NCI-H2107 treated with DMSO at 0.1 percent for 48 hours (cell line): ENCODE results near the gene DCUN1D1.
"Not testable (repeated sequence)": the region's sequence is repeated elsewhere in the genome, so short reads cannot be mapped to it uniquely, and the experiment has no call there.

ENCODE experiments used
- DNase-seq: peaks from one replicate; lab custom pipeline; 2025; ENCODE audit not compliant: unreplicated experiment; lab: John Stamatoyannopoulos, UW

DCUN1D1 gene

GRCh38 chr3:182980204-182981037 is at the start of gene DCUN1D1:
DCUN1D1 (minus strand) TSS chr3:182980538; CDS start chr3:182980489, 49 bp downstream.
- peak; percentile 78 for DNase-seq

- DNase-seq = no peak
These were observed 48.1 kb upstream of the DCUN1D1 start for GRCh38 chr3:183028416-183028815.

DNA sequence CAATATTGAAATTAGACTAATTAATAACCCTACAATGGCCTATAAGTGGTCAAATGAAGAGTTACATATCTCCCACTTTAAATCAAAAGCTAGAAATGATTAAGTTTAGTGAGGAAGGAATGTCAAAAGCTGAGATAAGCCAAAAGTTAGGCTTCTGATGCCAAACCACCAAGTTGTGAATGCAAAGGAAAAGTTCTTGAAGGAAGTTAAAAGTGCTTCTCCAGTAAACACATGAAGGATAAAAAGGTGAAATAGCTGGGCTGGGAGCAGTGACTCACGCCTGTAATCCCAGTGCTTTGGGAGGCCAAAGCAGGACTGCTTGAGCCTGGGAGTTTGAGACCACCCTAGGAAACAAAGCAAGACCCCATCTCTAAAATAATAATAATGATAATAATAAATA is 46.9 kb upstream of the DCUN1D1 start:
- DNase-seq = no peak

- no peak for DNase-seq
These were observed 42.7 kb upstream of the DCUN1D1 start for GRCh38 chr3:183022936-183023516.

- DNase-seq = no peak
These were observed 38.3 kb upstream of the DCUN1D1 start for GRCh38 chr3:183018421-183019192.

DNA sequence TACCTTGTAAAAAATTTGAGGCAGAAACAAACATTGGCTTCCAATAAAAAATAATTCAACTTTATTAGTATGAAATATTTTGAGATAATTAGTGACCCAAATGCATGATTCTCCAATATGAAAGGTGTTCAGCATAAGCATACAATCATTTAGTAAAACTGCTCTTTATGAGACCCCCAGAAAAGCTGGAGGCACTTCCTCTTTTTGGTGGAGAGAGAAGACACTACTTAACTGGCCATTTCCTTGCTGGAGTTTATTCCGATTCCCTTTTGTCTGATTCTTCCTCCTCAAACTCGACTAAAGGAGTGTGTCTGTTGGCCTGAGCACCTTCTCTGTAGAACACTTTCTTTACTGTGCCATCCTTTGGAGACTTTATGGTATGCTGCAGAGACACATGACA is 34.8 kb upstream of the DCUN1D1 start:
- no peak for DNase-seq

GRCh38 chr3:183013856-183014255 is 33.5 kb upstream of the DCUN1D1 start:
- no peak for DNase-seq

DNA sequence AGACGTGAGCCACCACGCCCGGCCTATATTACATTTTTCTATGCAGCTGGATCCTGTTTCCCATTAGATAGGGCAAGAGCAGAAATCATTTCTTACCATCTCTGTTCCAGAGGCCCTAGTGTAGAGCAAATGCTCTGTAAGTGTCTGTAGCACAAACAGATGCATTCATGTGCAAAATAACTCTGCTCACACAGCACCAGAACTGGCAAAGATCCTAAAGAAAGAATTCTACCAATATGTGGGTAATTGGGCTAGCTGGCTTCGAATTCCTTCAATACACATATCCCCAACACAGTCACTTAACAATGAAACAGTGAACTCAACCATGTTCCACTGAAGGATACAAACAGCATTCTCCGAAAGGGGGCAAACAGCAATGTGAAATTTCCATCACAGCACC is 32.7 kb upstream of the DCUN1D1 start:
- no peak for DNase-seq

- DNase-seq = no peak
These were observed 28.5 kb upstream of the DCUN1D1 start for GRCh38 chr3:183008800-183009199.

- DNase-seq = no peak
These were observed 28.0 kb upstream of the DCUN1D1 start for GRCh38 chr3:183008303-183008702.

DNA sequence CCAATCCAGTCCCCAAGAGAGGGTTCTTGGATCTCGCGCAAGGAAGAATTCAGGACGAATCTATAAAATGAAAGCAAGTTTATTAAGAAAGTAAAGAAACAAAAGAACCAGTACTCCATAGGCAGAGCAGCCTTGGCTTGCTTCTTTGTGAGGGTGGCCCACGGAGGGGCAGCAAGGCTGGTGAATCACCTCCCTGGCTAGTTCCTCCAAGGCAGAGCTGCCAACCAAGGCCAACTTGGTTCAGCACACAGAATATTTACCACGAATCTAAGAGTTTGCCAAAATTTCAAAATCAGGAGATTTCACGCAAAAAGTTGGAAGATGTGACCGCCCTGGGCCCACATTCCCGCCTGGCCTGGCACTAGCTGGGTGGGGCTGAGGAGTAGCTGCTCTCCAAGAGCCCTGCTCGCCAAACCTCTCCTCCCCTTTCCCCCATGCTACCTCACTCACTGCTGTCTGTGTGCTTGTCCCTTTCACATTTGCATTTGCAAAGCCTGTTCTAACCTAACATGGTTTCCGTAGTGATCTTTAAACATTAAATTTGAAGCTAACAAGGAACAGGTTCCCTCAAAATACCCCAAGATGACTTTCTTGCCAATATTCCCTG is 26.2 kb upstream of the DCUN1D1 start:
- no peak for DNase-seq

DNA sequence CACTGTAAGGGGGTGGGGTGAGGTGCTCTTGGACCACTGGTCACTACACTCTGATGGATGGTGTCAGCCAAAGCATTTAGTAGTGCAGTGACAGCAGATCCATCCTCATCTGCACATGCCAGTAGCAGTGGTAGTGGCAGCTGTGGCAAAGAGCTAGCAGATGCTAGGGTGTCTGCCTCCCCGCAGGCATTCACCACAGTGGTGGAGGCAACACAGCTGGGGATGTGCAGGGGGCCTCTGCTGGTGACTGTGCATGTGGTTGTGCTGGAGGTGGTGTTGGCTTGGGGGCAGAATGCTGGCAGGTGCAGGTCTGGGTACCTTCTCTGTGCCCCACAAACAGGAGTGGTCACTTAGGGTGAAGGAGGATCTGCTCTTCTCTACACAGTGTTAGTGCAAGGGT is 19.4 kb upstream of the DCUN1D1 start:
- no peak for DNase-seq

DNA sequence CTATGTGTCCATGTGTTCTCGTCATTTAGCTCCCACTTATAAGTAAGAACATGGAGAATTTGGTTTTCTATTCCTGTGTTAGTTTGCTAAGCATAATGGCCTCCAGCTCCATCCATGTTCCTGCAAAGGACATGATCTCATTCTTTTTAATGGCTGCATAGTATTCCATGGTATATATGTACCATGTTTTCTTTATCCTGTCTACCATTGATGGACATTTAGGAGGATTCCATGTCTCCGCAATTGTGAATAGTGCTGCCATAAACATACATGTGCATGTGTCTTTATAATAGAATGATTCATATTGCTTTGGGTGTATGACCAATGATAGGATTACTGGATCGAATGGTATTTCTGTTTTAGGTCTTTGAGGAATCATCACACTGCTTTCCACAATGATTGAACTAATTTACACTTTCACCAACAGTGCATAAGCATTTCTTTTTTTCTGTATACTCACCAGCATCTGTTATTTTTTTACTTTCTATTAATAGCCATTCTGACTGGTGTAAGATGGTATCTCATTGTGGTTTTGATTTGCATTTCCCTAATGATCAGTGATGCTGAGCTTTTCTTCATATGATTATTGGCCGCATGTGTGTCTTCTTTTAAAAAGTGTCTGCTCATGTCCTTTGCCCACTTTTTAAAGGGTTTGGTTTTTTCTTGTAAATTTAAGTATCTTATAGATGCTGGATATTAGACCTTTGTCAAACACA is 13.3 kb upstream of the DCUN1D1 start:
- not testable (repeated sequence) for DNase-seq

DNA sequence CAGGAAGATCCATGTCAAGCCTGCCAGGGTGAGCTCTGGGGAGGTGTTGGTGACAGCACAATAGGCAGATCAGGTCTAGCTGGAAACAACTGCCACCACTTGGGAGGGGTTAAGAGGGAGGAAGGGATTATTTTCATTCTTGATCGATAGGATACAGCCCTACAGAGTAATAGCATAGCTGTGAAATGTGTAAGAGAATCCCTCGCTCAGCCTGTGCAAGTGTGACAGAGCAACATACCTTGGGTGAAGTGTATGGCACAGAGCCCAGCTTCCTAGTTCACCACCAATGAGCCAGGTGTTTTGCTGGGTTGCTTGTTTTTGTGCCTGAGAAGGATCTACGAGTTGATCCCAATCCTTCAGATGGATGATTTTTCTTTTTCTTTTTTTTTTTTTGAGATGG is 9.2 kb upstream of the DCUN1D1 start:
- peak; percentile 100 for DNase-seq

DNA sequence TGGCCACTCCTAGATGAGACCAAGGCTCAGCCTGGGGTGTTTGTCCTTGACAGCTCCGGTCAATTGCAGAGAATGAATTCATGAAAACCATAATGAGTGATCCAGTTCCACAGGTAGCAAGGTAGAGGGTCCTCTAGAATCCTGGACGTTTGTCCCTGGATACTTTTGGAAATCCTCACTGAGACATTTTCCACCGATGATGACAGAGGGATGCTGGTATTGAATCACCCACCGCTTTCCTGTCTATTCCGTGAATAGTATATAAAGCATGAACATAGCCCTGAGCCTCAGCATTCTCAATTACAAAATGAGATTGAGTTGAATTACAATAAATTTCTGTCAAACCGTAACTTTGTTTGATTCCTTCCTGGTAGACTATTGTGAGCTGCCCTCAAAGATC is 5.7 kb upstream of the DCUN1D1 start:
- DNase-seq = no peak

DNA sequence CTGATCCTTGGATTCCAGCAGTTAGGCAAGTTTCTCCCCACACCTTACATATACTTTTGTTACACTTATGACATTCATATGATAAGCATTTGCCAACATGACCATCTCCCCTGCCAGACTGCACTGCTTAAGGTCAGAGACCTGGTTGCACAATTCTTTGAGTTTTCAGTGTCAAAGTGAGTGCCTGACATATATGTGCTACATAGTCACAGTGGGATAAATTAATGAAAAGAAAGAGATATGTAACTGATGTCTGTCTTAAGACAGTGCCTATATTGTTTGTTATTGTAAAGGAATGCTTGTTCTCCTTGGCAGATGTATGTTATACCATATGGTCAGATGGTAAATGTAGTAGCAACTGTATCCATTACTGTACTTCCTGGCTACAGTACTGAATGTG is 3.5 kb upstream of the DCUN1D1 start:
- no peak for DNase-seq

- no peak for DNase-seq
These were observed 671 bp upstream of the DCUN1D1 start for GRCh38 chr3:182981038-182981380.

- peak; percentile 92 for DNase-seq
These were observed 605 bp downstream of the DCUN1D1 start for GRCh38 chr3:182979674-182980191.

DNA sequence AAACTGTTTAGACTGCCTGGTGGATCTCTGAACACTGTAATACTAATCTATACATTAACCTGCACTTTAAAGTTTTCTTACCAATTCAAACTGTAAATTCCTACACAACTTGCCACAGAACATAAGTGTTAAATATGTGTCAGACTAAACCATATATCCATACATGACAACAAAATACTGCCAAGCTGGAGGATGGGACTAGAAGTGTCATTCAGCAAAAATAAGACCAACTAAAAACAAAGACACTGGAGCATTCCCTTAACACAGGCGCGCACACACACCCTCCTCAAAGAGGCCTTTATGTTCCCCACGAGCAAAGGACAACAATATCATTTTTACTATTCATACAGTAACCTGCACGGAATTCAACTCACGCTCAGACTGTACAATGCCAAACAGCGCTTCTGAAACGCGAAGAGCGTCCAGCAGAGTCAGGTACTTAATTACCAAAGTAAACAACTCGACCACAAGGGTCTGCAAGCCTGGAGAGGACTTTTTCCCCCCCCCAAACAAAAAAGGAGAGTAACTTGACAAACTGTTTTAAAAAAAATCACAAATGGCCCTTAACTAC is 1.1 kb downstream of the DCUN1D1 start:
- DNase-seq = peak; percentile 92

DNA sequence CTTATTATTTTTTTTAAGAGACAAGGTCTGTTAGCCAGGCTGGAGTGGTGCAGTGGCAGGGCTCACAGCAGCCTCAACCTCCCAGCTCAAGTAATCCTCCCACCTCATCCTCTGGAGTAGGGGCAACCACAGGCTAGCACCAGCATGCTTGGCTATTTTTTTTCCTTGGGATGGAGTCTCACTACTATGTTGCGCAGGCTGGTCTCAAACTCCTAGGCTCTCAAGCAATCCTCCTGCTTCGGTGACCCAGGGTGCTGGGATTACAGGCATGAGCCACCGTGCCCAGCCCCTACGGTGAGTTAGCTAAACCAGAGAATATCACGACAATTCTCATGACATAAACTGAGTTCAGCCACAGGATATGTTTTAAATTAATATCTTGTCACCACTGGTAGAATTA is 2.0 kb downstream of the DCUN1D1 start:
- no peak for DNase-seq
